Skeletal muscle satellite cell (primary cell): Measurements from ENCODE around the gene TNFSF13.
"Not testable (repeated sequence)": the region's sequence is repeated elsewhere in the genome, so short reads cannot be mapped to it uniquely, and the experiment has no call there.

Experiments used
- H3K27me3 ChIP-seq: 2 replicates; pipeline ENCODE4 v1.7.0; 2013; ENCODE audit warnings: low read length; ENCODE audit not compliant: control insufficient read depth, insufficient read depth
- H3K36me3 ChIP-seq: 2 replicates; pipeline ENCODE4 v1.7.0; 2013; ENCODE audit warnings: mild to moderate bottlenecking, control low read depth, low read length; ENCODE audit not compliant: insufficient read depth
- H3K4me1 ChIP-seq: 2 replicates; pipeline ENCODE4 v1.7.0; 2013; ENCODE audit warnings: low read length; ENCODE audit not compliant: control insufficient read depth, insufficient read depth
- H3K4me2 ChIP-seq: 2 replicates; pipeline ENCODE4 v1.7.0; 2013; ENCODE audit warnings: mild to moderate bottlenecking, low read length
- H3K4me3 ChIP-seq: 2 replicates; pipeline ENCODE4 v1.7.0; 2013; ENCODE audit warnings: low read length
- H3K9ac ChIP-seq: 2 replicates; pipeline ENCODE4 v1.7.0; 2013; ENCODE audit warnings: mild to moderate bottlenecking, low read depth, low read length, moderate library complexity
- H3K9me3 ChIP-seq: replicated peaks from 2 replicates; pipeline ENCODE4 v1.7.0; 2013; ENCODE audit warnings: mild to moderate bottlenecking, control low read depth, low read length

The TNFSF13 gene

DNA sequence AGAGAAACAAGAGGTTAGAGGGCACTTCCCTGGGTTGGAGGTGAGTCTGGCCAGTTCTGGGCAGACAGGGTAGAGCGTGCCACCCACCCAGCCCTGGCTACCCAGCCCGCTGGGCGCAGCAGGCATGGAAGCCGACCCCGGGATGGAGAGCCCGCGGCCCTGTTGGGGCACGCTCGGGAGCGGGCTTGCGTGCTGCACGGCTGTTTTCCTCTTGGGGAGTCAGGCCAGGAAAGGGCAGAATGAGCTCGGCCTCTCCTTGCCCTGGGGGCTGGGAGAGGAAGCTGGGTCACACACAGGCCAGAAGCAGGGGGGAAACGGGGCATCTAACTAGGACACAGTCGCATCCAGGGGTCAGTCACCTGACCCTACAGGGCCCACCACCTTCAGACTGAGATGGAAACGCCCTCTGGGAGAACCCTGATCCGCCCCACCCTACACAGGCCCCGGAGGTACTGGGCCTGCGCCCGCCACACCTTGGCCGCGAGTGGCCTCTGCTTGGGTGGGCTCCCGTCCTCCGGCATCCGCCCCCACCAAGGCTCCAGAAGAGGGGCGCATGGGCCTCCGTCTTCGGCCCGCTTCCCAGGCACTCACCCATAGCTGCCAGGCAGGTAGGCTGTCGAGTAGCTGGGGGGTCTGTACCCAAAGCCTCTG, 30.1 kb downstream of the TNFSF13 start:
- peak overlapping the region; percentile 49 for H3K9ac ChIP-seq
- peak overlapping the region; percentile 58 for H3K4me2 ChIP-seq
- no peaks in the 10 kb centered on the region for H3K27me3 ChIP-seq
- H3K4me1 ChIP-seq: peaks cover 51% of the 10 kb centered on the region
- H3K9me3 ChIP-seq: no peaks in the 10 kb centered on the region
- H3K36me3 ChIP-seq: peaks cover 39% of the 10 kb centered on the region
- H3K4me3 ChIP-seq: peak overlapping the region; percentile 52

DNA sequence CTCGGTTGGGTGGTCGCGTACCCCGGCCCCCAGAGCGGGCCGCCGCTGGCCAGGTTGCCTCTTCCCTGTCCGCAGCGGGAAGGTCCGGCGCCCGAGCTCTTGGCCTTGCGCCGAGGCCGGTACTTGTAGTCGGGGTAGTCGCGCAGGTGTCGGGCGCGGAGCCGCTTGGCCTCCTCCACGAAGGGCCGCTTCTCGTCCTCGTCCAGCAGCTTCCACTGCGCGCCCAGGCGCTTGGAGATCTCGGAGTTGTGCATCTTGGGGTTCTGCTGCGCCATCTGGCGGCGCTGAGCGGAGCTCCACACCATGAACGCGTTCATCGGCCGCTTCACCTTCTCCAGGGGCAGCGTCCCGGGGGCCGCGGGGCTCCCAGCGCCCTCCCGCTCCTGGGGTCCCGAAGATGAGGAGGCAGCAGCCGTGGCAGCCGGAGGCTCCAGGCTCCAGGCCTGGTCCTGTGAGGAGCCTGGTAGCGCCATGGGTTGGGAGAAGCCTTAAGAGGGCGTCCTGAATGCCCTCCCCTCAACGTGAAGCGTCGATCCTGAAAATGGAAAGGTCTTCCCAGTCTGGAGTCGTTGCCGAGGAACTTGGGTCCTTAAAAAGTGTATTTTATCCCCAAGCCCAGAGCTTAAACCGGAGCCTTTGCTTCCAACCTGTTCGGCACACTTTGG, 30.8 kb downstream of the TNFSF13 start:
- H3K4me1 ChIP-seq: peaks cover 49% of the 10 kb centered on the region
- H3K4me2 ChIP-seq: peak overlapping the region; percentile 58
- H3K4me3 ChIP-seq: peak overlapping the region; percentile 52
- H3K9ac ChIP-seq: peak overlapping the region; percentile 49
- no peaks in the 10 kb centered on the region for H3K27me3 ChIP-seq
- peaks cover 45% of the 10 kb centered on the region for H3K36me3 ChIP-seq
- no peaks in the 10 kb centered on the region for H3K9me3 ChIP-seq

DNA sequence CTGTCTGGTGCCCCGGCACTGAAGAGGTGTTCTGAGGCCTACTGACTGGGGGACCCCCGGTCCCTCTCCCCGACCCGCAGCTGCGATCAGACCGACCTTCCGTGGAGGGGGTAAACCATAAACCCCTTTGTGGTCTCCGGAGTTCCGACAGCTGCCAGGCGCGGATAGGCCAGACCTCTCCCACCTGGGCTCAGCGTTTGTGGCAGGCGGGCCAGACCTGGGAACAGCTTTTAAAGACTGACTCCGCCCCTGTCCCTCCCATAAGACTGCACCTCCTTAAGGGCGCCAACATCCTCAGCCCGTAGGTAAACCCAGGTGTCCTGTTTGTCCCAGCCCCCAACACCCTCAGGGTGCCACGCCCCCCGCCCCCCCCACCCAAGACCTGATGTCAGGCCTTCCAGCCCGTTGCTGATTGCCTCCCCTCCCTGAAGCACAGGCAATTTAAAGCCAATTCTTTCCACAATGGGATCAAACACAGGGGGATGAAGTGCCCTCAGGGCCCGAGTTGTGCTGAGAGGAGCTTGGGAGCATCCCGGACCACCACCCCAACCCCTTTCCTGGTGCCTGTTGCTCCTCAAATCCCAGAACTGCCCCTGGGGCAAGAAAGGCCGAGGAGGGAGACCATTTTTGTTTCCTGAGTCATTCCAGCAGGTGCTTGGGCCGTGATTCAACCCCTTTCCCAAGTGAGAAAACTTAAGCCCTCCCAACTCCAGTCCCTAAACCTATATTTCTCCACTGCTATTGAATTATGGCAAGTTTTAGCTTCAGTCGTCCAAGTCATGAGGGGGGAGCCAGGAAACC, 31.5 kb downstream of the TNFSF13 start, which contains the start of gene SOX15:
Gene SOX15 (minus strand): TSS at position 204 of the 801 bp plus-strand sequence. CDS start 418 bp downstream, outside the sequence.
- H3K4me3 ChIP-seq: peak within 1 kb of the TSS; percentile 52

DNA sequence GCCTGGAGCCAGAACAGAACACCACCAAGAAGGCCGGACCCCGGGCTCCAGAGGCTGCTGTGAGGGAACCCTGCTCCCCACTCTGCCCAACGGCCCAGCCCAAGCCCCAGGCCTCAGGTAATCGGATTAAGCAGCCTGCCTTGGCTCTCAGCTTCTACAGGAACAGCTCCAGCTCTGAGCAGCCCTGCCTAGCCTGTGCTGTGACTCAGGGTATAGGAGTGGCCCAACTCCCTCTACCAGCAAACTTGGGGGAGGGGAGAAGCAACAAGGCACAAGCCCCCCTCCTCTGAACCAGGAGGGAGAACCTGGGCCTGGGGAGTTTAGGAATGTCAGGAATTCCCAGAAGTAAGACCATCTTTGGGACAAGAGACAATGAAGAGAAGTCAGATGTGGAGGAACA, 32.2 kb downstream of the TNFSF13 start:
- Histone ChIP-seq H3K9ac (peak overlapping the region; percentile 44), H3K36me3 (peaks cover 59% of the 10 kb centered on the region), H3K27me3 (no peaks in the 10 kb centered on the region)

More for the DNA sequence above, 31.5 kb downstream of the TNFSF13 start, which contains the start of gene SOX15:
- no peaks in the 10 kb centered on the region for H3K27me3 ChIP-seq
- H3K9me3 ChIP-seq: no peaks in the 10 kb centered on the region
- peaks cover 46% of the 10 kb centered on the region for H3K4me1 ChIP-seq
- H3K9ac ChIP-seq: peak within 1 kb of the TSS; percentile 49
- H3K36me3 ChIP-seq: peaks cover 53% of the 10 kb centered on the region
- H3K4me2 ChIP-seq: peak within 1 kb of the TSS; percentile 58

DNA sequence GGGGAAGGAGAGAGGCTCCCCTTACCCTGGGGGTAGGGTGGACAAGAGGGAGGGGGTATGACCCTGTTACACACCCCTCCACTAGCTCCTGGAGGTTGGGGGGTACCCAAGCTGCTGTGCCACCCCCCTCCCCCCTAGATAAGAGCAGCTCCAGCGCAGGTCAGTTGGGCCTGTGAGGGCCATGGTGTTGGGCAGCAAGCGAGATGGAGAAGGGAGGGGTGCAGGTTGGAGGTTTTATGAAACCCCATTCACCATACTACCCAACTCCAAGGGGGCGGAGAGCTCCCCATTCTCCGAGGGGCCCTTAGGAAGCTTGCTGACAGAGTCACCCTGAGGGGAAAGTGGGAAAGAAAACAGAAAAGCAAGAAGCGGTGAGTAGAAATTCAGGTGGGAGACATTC, 33.0 kb downstream of the TNFSF13 start:
- no peak overlapping the region for H3K4me2 ChIP-seq
- H3K9ac ChIP-seq: no peak overlapping the region
- H3K4me3 ChIP-seq: no peak overlapping the region
- no peaks in the 10 kb centered on the region for H3K27me3 ChIP-seq
- H3K4me1 ChIP-seq: peaks cover 44% of the 10 kb centered on the region
- no peaks in the 10 kb centered on the region for H3K9me3 ChIP-seq
- peaks cover 67% of the 10 kb centered on the region for H3K36me3 ChIP-seq

More for the DNA sequence above, 32.2 kb downstream of the TNFSF13 start:
- H3K4me3 ChIP-seq: no peak overlapping the region
- peak overlapping the region; percentile 31 for H3K4me2 ChIP-seq
- H3K4me1 ChIP-seq: peaks cover 46% of the 10 kb centered on the region
- no peaks in the 10 kb centered on the region for H3K9me3 ChIP-seq

DNA sequence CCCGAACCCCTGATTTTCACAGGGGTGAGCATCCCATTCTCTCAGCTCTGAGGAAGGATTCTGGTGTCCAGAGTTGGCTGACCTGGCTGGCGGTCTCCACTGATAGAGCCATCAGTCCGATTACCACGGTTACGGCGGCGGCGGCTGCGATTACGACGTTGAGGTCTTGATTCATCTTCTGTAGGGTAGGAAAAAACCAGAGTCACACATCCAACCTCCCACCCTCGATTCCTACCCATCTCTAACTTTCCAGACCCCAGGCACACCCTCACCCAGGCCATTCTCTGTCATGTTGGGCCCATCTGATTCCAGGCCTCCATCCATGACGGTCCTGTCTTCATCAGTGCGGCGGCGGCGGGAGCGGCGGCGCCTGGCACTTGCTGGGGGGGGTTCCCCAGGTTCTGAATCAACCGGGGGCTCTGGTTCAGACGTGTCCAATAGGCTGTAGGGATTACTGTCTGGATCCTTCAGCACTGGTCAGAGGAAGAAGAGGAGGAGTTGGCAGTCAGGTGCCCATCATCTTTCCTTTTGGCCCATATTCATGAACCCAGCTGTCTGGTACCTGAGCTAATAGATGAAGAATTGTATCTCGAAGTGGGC, 34.0 kb downstream of the TNFSF13 start:
- peaks cover 36% of the 10 kb centered on the region for H3K4me1 ChIP-seq
- peaks cover 75% of the 10 kb centered on the region for H3K36me3 ChIP-seq
- H3K9me3 ChIP-seq: no peaks in the 10 kb centered on the region
- H3K27me3 ChIP-seq: no peaks in the 10 kb centered on the region
- H3K9ac ChIP-seq: no peak overlapping the region
- no peak overlapping the region for H3K4me2 ChIP-seq
- no peak overlapping the region for H3K4me3 ChIP-seq

DNA sequence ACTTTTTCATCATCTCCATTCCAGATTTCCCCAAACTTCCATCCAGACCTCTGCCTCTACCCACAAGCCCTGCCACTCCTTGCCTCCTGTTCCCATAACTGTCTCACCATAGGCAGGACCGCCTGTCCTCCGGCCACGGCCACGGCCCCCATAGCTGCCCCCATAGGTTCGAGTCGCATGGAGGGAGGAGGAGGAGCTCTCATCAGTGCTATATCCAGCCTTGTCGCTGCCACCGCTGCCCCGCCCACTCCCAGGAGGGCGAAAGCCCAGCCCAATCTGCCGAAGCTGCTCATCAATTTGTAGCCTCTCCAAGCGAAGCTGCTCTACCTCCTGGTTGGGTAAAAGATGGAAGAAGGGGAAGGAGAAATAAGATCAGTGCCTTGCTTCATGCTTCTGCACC, 34.7 kb downstream of the TNFSF13 start:
- no peaks in the 10 kb centered on the region for H3K27me3 ChIP-seq
- H3K4me2 ChIP-seq: no peak overlapping the region
- H3K4me1 ChIP-seq: peaks cover 28% of the 10 kb centered on the region
- peaks cover 75% of the 10 kb centered on the region for H3K36me3 ChIP-seq
- H3K9ac ChIP-seq: no peak overlapping the region
- H3K9me3 ChIP-seq: no peaks in the 10 kb centered on the region
- H3K4me3 ChIP-seq: no peak overlapping the region

DNA sequence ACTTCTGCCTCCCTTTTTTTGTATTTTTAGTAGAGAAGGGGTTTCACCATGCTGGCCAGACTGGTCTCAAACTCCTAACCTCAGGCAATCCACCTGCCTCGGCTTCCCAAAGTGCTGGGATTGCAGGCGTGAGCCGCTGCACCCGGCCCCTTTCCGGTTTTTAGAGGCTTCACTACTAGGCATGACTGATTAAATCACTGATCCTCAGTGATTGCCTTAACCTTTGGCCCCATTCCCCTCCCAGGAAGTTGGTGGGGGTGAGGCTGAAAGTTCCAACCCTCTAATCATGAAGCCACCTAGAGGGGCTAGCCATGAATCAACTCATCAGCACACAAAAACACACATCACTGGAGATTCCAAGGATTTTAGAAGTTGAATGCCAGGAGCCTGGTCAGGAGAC, 39.0 kb downstream of the TNFSF13 start:
- H3K4me2 ChIP-seq, H3K9ac ChIP-seq, H3K27me3 ChIP-seq, H3K4me3 ChIP-seq, H3K4me1 ChIP-seq, H3K9me3 ChIP-seq: not testable (repeated sequence)
- peaks cover 74% of the 10 kb centered on the region for H3K36me3 ChIP-seq

DNA sequence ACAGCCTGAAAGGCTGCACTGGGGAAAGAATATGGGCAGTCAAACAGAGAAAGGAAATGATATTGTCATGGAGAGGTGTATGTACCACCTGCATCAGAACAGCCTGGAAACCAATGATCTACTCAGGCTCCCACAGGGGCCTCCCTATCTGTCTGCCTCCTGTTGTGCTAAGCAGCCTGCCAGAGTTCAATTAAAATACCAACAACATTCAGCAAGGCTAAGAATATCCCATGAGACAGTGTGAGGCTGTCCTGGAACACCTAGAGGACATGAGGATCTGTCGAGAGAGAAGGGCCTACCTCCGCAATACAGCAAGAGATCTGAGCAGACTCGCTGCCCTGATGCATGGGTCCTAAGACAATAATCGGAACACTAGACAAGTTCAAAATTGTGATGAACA, 47.7 kb downstream of the TNFSF13 start:
- Histone ChIP-seq H3K9me3 (no peaks in the 10 kb centered on the region), H3K36me3 (peaks cover 37% of the 10 kb centered on the region), H3K27me3 (no peaks in the 10 kb centered on the region), H3K4me1 (no peaks in the 10 kb centered on the region), H3K4me2 (no peak overlapping the region), H3K4me3 (no peak overlapping the region), H3K9ac (no peak overlapping the region)

DNA sequence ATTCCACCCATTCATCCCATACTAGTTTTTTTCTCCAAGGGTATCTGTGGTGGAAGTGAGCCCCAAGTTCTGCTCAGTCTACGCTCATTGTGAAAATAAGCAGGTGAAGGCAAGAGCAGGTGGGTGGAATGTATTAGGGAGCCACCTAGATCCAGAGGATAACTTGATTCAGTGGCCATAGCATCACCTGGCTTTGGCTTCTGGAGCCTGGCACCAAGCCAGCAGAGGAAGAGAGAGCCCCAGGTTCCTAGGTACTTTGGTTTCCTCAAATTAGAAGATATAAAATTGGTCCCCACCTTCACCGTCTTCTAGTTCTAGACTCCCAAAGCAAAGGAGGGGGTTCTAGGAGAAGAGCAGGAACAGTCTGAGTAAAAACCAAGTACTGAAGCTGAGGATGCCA, 52.1 kb downstream of the TNFSF13 start:
- Histone ChIP-seq H3K27me3 (no peaks in the 10 kb centered on the region), H3K9ac (no peak overlapping the region), H3K4me1 (peaks cover 24% of the 10 kb centered on the region), H3K9me3 (no peaks in the 10 kb centered on the region), H3K4me2 (no peak overlapping the region), H3K36me3 (peaks cover 17% of the 10 kb centered on the region), H3K4me3 (no peak overlapping the region)
